RKO (cell line): ENCODE measurements around the gene MRTFA.
"Not testable (repeated sequence)": the region's sequence is repeated elsewhere in the genome, so short reads cannot be mapped to it uniquely, and the experiment has no call there.

Experiments used
- DNase-seq: peaks from one replicate; pipeline ENCODE4 v3.0.0-alpha.2; 2016; ENCODE audit warnings: low spot score

The MRTFA gene

DNA sequence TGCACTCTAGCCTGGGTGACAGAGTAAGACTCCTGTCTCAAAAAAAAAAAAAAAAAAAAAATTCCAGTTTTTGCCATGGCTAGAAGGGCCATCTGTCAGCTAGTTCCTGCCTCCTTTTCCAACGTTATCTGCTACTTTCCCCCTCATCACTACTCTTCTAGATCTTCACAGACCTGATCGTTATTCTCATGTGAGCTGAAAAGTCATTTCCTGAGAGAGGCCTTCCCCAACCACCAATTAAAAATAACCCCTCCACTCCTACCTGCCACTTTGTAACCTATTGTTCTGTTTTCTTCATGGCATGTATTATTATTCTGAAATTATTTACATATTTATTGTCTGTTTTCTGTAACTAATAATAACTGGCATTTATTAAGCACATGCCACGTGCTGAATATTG is 241.9 kb downstream of the MRTFA start:
- DNase-seq: no peak

DNA sequence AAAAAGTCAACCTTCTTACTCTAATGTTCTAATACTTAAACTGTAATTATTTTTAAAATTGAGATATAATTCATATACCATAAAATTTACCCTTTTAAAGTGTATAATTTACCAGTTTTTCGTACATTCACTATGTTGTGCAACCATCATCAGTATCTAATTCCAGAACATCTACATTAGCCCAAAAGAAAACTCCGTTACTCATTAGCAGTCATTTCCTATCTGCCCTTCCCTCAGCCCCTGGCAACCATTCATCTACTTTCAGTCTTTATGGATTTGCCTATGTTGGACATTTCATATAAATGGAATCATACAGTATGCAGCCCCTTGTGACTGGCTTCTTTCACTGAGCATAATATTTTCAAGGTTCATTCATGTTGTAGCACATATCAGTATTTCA is 243.9 kb downstream of the MRTFA start:
- no peak for DNase-seq

DNA sequence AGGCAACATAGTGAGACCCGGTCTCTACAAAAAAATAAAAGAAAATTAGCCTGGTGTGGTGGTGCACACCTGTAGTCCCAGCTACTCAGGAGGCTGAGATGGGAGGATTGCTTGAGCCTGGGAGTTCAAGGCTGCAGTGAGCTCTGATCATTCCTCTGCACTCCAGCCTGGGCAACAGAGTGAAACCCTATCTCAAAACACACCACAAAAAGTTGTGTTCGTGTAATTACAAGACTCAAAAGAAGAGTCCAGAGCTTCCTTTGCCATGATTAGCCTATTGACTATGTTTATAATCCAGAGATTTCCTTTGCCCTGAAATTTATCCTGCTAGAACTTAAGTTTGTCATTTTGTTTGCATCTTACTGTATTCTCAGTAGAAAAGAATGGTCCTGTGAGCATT is 245.1 kb downstream of the MRTFA start:
- no peak for DNase-seq

DNA sequence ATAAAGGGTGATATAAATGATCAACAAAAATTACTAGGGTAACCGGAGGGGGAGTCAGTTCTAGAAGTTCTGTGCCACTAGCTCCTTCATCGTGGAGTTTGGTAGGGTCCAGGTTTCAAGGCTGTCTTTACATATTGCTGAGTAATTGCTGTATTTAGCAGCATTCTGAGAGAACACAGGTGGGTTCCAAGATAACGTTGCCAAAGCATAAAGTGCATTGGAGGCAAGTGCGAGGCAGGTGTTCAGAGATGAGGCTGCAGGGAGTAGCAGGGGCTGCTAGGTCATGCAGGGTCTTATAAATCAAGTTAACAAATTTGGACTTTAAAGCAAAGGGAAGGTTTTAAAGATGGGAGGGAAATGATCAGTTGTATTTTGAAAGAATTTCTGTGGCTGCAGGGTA is 248.3 kb downstream of the MRTFA start:
- DNase-seq: no peak

DNA sequence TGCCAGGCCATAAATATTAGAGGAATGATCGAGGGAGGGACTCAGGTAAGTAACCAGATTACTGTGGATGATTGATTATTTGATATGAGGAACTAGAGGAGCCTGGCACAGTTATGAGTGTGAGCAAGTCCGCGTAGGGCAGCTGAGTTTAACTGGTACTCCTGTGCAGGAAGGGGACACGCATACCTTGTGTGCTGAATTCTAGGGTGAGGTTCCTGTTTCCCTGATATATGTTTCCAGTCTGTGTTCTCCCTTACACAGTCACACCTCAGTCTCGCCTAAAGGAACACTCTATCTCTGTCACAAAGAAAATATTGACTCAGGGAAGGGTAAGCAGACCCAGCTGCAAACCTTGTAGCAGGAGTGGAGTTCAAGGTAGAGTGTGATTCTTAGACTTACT is 248.8 kb downstream of the MRTFA start:
- DNase-seq: no peak

GRCh38 chr22:40385036-40385782 is 251.3 kb downstream of the MRTFA start:
- DNase-seq: no peak

DNA sequence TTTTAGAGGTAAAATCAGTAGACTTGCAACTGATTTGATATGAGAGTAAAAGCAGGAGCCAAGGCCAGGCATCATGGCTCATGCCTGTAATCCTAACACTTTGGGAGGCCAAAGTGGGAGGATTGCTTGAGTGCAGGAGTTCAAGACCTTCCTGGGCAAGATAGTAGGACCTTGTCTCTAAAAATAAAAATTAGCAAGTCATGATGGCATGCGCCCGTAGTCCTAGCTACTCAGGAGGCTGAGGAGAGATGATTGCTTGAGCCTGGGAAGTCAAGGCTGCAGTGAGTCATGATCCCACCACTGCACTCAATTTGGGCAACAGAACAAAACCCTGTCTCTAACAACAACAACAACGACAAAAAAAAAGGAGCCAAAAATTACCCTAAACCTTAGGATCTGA is 252.6 kb downstream of the MRTFA start:
- no peak for DNase-seq

DNA sequence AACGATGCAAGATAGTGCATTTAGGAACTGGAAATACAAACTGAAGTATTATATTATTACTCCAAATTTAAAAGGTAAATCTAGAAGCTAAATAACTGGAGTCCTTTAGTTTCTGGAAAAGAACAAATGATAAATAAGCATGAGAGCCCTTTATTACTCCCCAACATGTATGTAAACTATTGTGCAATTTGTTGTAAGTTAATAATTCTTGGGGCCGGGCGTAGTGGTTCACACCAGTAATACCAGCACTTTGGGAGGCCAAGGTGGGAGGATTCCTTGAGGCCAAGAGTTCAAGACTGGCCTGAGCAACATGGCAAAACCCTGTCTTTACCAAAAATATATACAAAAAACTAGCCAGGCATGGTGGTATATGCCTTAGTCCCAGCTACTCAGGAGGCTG is 255.1 kb downstream of the MRTFA start:
- no peak for DNase-seq

DNA sequence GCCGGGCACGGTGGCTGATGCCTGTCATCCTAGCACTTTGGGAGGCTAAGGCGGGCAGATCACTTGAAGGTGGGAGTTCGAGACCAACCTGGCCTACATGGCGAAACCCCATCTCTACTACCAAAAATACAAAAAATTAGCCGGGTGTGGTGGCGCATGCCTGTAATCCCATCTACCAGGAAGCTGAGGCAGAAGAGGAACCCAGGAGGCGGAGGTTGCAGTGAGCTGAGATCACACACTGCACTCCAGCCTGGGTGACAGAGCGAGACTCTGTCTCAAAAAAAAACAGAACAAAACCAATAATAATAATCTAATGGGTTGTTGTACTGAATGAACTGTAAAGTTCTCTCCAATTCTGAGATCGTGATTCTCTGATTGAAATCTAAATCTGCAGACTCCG is 258.1 kb downstream of the MRTFA start:
- DNase-seq: not testable (repeated sequence)

- no peak for DNase-seq
These were observed 258.6 kb downstream of the MRTFA start for GRCh38 chr22:40377931-40378330.

DNA sequence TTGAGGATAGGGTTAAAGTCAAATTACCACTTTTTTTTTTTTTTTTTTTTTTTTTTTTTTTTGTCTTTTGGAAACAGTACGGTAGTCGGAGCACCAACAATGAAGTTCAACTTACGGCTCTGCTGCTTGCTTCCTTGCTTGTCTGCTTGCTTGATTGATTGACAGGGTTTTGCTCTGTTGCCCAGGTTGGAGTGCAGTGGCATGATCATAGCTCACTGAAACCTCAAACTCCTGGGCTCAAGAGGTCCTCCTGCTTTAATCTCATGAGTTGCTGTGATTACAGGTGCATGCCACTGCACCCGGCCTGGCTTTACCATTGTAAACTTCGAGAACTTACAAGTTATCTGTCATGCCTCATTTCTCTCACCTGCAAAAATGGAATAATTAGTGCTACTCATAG is 260.4 kb downstream of the MRTFA start:
- no peak for DNase-seq

DNA sequence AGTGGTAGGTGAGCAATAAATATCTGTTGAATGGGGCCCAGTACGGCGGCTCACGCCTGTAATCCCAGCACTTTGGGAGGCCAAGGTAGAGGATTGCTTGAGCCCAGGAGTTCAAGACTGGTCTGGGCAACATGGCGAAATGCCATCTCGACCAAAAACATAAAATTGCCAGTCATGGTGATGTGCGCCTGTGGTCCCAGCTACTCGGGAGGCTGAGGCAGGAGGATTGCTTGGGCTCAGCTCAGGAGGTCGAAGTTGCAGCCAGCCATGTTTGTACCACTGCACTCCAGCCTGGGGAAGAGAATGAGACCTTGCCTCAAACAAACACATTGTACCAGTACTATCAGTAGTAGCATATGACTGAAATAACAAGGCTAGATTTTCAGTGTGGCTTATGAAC is 262.0 kb downstream of the MRTFA start:
- DNase-seq: no peak

DNA sequence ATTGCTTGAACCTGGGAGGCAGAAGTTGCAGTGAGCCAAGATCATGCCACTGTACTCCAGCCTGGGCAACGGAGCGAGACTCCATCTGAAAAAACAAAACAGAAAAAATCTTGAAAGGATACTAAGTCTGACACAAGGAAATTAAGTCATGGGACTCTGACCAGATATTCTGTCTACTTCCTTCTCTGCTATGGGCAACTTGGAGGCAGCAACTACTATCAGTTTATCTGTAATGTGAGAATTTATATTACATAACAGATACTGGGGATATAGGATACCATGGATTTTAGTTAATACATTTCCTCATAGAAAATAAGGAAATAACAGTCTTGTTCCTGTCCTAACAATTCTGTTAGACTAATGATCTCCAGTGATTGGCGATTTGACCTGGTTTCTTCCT is 267.7 kb downstream of the MRTFA start:
- DNase-seq: no peak

GRCh38 chr22:40368016-40368415 is 268.5 kb downstream of the MRTFA start:
- DNase-seq: no peak

- no peak for DNase-seq
These were observed 269.2 kb downstream of the MRTFA start for GRCh38 chr22:40367342-40367741.

DNA sequence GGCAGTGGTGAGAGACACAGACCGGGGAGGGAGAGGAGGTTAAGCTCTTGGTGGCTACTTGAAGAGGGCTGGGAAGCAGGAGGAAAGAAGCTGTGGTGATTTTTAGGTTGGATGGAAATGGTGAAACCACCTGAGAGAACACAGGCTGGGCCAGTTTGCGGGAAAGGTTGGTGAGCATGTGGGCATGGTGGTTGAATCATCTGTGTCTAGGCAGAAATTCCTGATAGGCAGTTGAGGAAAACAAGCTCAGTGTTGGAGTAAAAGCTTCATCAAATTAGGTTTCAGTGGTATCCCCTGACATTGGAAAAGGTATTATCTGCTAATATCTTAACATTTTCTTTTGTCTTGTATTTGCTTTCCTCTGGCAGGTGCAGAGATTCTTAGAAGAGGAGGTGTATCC is 270.5 kb downstream of the MRTFA start:
- no peak for DNase-seq

DNA sequence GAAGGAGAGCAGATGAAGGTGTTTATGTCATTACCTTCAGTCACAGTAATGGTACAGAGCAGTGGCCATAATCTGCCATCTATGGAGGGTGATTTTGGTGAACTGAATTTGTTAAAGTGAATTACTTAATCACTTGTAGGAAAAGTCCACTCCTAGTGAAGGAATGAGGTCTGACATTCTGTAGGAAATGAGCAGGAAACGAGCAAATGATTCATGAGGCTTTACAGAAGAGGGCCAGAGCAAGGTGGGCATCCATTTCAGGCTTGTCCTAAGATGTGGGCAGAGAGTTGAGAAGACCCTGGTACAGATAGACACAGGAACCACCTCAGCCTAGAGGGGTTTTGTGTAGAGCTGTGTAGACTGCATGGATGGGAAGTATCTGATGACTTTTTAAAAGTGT is 272.1 kb downstream of the MRTFA start:
- DNase-seq: no peak

GRCh38 chr22:40363059-40363458 is 273.5 kb downstream of the MRTFA start:
- DNase-seq: no peak

DNA sequence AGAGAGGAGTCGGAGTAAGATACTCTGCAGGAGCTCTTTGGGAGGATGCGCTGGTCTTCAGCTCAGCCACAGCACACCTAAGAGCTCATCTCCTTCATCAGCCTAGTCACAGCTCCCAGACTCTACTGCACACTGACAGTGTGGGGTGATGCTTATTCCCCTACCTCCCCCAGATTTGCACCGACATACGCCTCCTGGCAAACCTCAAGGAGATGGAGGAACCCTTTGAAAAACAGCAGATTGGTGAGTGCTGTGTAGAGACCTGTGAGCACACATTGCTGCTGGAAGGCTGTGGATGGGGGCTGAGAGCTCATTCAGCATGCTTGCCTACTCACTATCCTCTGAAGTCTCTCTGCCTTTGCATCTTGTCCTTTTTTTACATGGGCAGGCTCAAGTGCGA is 275.4 kb downstream of the MRTFA start:
- DNase-seq: no peak
